ENCODE data around the gene ADD2. TPM values are rescaled to one million over a fixed set of nuclear protein-coding genes. Genes with fewer than 3 reads are reported as not detected.

ADD2 gene
- total RNA-seq, 1 donor from 2014 or later = 1.1 TPM

DNA sequence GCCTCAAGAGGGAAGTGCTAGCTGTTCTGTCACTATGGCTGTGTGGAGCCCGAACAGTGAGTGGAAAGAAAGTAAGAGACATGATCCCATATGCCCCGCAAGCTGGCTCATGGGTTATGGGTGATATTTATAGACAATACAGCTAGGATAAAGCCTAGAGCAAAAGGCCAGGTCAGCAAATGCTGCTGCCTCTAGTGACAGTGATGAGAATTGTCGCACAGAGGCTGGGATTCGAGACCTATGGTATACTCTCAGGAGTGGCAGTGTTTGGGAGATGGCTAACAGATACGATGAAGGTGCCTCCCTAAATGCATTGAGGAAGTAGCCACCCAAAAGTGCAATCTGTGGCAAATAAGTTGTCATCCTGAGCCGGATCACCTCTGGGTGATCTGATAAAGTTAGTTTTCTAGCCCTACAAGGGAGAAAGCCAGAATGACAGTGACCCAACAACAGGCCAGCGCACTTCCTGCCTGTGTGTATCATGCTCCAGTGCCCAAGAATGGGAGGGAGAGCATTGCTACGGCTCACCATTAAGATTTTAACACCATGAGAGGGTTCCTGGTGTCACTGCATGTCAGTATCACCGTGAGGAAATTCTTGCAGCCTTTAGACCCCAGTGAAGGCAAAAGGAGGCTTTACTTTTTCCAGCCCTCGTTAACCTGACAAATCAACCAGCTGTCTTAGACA, 122.1 kb downstream of the ADD2 start:
- DNase-seq (ENCODE audit: low spot score, unreplicated experiment) = no peak
- Mint-ChIP-seq H3K27me3 (peaks cover 18% of the 10 kb centered on the region), H3K9me3 (ENCODE audit: low read depth) (no peaks in the 10 kb centered on the region), H3K4me1 (ENCODE audit: low read depth) (no peaks in the 10 kb centered on the region), H3K27ac (no peak overlapping the region), H3K36me3 (ENCODE audit: insufficient read depth) (no peaks in the 10 kb centered on the region), H3K4me3 (ENCODE audit: low read depth) (no peak overlapping the region)
- TF ChIP-seq, protein P1, sequence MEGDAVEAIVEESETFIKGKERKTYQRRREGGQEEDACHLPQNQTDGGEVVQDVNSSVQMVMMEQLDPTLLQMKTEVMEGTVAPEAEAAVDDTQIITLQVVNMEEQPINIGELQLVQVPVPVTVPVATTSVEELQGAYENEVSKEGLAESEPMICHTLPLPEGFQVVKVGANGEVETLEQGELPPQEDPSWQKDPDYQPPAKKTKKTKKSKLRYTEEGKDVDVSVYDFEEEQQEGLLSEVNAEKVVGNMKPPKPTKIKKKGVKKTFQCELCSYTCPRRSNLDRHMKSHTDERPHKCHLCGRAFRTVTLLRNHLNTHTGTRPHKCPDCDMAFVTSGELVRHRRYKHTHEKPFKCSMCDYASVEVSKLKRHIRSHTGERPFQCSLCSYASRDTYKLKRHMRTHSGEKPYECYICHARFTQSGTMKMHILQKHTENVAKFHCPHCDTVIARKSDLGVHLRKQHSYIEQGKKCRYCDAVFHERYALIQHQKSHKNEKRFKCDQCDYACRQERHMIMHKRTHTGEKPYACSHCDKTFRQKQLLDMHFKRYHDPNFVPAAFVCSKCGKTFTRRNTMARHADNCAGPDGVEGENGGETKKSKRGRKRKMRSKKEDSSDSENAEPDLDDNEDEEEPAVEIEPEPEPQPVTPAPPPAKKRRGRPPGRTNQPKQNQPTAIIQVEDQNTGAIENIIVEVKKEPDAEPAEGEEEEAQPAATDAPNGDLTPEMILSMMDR (IDR thresholded peaks at IDR 0.05; ENCODE audit: unreplicated experiment) = peak; percentile 43

DNA sequence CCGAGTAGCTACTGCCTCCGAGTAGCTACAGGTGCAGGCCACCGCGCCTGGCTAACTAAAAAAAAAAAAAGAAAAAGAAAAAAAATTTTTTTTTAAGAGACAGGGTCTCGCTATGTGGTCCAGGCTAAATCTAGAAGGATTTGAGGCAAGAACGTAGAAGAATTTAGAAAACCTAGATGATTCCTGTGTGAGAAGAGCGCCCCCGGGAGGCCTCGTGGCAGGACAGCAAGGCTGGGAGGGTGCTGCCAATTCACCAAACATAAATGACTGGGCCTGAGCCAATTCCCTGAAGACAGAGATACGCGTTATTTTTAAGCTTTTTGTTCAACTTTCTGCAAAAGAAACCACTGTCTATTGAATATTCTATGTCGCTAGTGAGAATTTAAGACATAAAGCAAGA, 124.3 kb downstream of the ADD2 start:
- H3K27me3 Mint-ChIP-seq = peaks cover 13% of the 10 kb centered on the region
- no peak for DNase-seq (ENCODE audit: low spot score, unreplicated experiment)
- TF ChIP-seq, protein P1 (IDR thresholded peaks at IDR 0.05; ENCODE audit: unreplicated experiment) = peak; percentile 37
- H3K4me1 Mint-ChIP-seq (ENCODE audit: low read depth) = no peaks in the 10 kb centered on the region
- H3K27ac Mint-ChIP-seq = no peak overlapping the region
- no peak overlapping the region for H3K4me3 Mint-ChIP-seq (ENCODE audit: low read depth)
- H3K9me3 Mint-ChIP-seq (ENCODE audit: low read depth) = no peaks in the 10 kb centered on the region
- no peaks in the 10 kb centered on the region for H3K36me3 Mint-ChIP-seq (ENCODE audit: insufficient read depth)

DNA sequence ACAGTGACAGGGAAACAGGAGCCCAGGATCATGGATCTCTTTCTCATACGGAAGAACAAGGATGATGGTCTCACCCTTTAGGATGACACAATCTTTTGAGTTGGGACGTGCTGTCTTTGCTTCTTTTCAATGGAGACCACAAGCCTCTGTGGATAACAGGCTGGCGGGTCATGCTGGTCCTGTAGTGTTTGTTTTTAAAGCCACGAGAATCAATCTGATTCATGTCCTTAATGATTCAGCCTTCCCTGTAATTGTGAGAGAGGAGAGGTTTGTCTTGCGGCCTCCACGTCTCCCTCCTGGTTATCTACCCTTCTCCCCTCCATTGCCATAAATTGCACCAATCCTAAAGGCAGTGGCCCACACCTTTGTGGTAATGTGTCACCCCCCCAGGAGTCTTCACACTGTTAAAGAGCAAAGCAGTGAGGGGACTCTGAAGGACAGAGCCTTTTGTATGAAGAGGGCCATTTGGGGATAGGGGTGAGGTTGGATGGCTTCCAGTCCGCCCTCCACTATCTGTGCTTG, 126.7 kb downstream of the ADD2 start:
- Mint-ChIP-seq H3K27ac (no peak overlapping the region), H3K9me3 (ENCODE audit: low read depth) (peaks cover 5% of the 10 kb centered on the region), H3K27me3 (peaks cover 13% of the 10 kb centered on the region), H3K4me1 (ENCODE audit: low read depth) (no peaks in the 10 kb centered on the region), H3K4me3 (ENCODE audit: low read depth) (no peak overlapping the region), H3K36me3 (ENCODE audit: insufficient read depth) (no peaks in the 10 kb centered on the region)
- TF ChIP-seq, protein P1 (IDR thresholded peaks at IDR 0.05; ENCODE audit: unreplicated experiment) = no peak
- no peak for DNase-seq (ENCODE audit: low spot score, unreplicated experiment)

DNA sequence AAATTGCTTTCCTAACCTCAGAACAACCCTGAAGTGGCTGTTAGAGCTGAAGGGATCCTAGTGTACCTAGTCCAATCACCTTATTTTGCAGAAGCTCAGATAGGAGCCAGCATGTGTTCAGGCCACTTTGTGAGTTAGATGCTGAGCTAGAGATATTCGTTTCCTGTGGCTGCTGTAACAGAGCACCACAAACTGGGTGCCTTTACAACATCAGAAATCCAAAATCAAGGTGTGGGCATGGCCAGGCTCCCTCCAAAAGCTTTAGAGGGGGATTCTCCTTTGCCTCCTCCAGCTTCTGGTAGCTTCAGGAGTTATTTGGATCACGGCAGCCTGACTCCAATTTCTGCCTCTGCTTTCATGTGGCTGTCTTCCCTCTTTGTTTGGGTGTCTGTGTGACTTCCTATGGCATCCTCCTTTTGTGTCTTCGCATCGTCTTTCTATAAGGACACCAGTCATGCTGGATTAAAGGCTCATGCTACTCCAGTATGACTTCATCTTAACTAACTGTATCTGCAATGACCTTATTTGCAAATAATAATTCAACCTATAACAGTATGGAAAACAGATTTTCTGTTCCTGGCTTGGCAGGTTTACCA, 128.1 kb downstream of the ADD2 start:
- DNase-seq (ENCODE audit: low spot score, unreplicated experiment) = no peak
- peaks cover 13% of the 10 kb centered on the region for H3K27me3 Mint-ChIP-seq
- H3K27ac Mint-ChIP-seq = no peak overlapping the region
- H3K9me3 Mint-ChIP-seq (ENCODE audit: low read depth) = peaks cover 5% of the 10 kb centered on the region
- H3K4me3 Mint-ChIP-seq (ENCODE audit: low read depth) = no peak overlapping the region
- TF ChIP-seq, protein P1 (IDR thresholded peaks at IDR 0.05; ENCODE audit: unreplicated experiment) = no peak
- no peaks in the 10 kb centered on the region for H3K36me3 Mint-ChIP-seq (ENCODE audit: insufficient read depth)
- no peaks in the 10 kb centered on the region for H3K4me1 Mint-ChIP-seq (ENCODE audit: low read depth)

DNA sequence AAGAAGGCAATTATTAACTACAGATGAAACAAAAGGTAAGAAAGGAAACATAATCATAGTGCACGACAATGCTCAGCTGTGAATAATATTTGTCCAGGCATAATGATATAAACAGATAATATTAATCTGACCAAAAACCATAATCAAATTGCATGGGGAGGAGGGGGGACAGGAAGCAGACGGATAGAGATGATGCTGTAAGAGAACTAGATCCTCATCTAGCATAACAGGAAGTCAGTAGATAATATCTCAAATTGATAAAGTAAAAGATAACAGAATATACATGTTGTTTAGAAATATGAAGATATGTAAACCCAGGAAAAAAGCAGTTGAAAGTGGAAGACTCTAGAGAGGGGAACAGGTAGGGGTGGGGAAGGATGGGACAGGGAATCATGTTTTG, 129.4 kb downstream of the ADD2 start:
- no peak overlapping the region for H3K27ac Mint-ChIP-seq
- TF ChIP-seq, protein P1 (IDR thresholded peaks at IDR 0.05; ENCODE audit: unreplicated experiment) = no peak
- no peaks in the 10 kb centered on the region for H3K36me3 Mint-ChIP-seq (ENCODE audit: insufficient read depth)
- no peaks in the 10 kb centered on the region for H3K4me1 Mint-ChIP-seq (ENCODE audit: low read depth)
- no peak for DNase-seq (ENCODE audit: low spot score, unreplicated experiment)
- H3K4me3 Mint-ChIP-seq (ENCODE audit: low read depth) = no peak overlapping the region
- H3K9me3 Mint-ChIP-seq (ENCODE audit: low read depth) = peaks cover 8% of the 10 kb centered on the region
- H3K27me3 Mint-ChIP-seq = peaks cover 13% of the 10 kb centered on the region
